Measurements from ENCODE around the gene OR4L1.

DNA sequence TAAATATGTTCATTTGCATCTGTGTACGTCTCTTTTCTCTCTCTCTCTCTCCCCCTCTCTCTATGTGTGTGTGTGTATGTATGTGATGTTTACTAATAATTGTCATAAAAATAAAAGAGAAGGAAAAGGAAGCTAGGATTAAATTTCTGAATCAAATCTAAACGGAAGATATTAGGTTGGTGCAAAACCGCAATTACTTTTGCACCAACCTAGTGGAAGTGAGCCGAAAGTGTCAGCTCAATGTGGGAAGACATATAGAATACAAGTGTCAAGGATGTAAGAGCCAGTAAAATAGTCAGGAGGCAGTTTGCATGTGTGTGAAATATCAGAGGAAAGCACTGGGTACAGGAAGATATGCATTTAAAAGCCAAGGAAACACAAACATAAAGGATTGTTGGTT, 32.2 kb downstream of the OR4L1 start:
- TF ChIP-seq POLR2AphosphoS5 (IDR thresholded peaks at IDR 0.05; ENCODE audit: low read depth, low read length), result no peak
- TF ChIP-seq POLR2A (IDR thresholded peaks at IDR 0.05; ENCODE audit: low read depth, low read length), result no peak
- no peak for TF ChIP-seq TAF1 (IDR thresholded peaks at IDR 0.05; ENCODE audit: borderline replicate concordance, low read depth, low read length)
